Transverse colon (tissue), 4 donors: Measurements from ENCODE around the gene ARFGEF2. TPM values are rescaled to one million over a fixed set of nuclear protein-coding genes. Genes with fewer than 3 reads are reported as not detected.
"Not testable (repeated sequence)": the region's sequence is repeated elsewhere in the genome, so short reads cannot be mapped to it uniquely, and the experiment has no call there.

ENCODE experiments used
- DNase-seq: peaks from one replicate; pipeline ENCODE4 v3.0.0-alpha.2; 2019
- H3K27ac ChIP-seq, 4 donors: fragments of 200-600 bp; sonication (generic); 2 replicates each; pipeline ENCODE4 v1.5.1; 2016 to 2018; ENCODE audit warnings: inconsistent platforms in 4 of 4
- H3K27me3 ChIP-seq: fragments of 200-600 bp; sonication (generic); 2 replicates; pipeline ENCODE4 v1.5.1; 2017; ENCODE audit warnings: inconsistent platforms
- H3K36me3 ChIP-seq, 4 donors: fragments of 200-600 bp; sonication (generic); 2 replicates each; pipeline ENCODE4 v1.5.1; 2017 to 2019; ENCODE audit warnings: inconsistent platforms in 4 of 4
- H3K4me1 ChIP-seq, 4 donors: fragments of 200-600 bp; sonication (generic); 2 replicates each; pipeline ENCODE4 v1.5.1; 2017 to 2020; ENCODE audit warnings: inconsistent platforms in 4 of 4
- H3K4me3 ChIP-seq, 4 donors: fragments of 200-600 bp; sonication (generic); 1 replicate in 1 of 4; 2 replicates in 3 of 4; pipeline versions ENCODE4 v1.5.1 to v1.6.1; 2017 to 2019; ENCODE audit warnings: inconsistent platforms in 4 of 4
- H3K9me3 ChIP-seq, 2 donors: fragments of 200-600 bp; sonication (generic); 2 replicates each; pipeline ENCODE4 v1.5.1; 2017 to 2019; ENCODE audit warnings: inconsistent platforms in 2 of 2
- CTCF ChIP-seq, 5 experiments: fragments of 200-600 bp in 3 of 5; fragments of 450-650 bp in 2 of 5; sonication (generic) in 3 of 5; IDR thresholded peaks; 1 replicate in 2 of 5; 2 replicates in 3 of 5; pipeline ENCODE4 v1.5.1; 2016 to 2017; ENCODE audit warnings: antibody characterized with exemption in 5 of 5, inconsistent platforms in 3 of 5, mild to moderate bottlenecking in 2 of 5, moderate library complexity in 1 of 5
- EP300 ChIP-seq: sonication (generic); formaldehyde crosslinking; IDR thresholded peaks from one replicate; pipeline ENCODE4 v1.6.1; 2017; ENCODE audit warnings: antibody characterized with exemption, low read depth
- POLR2A ChIP-seq: fragments of 450-650 bp; IDR thresholded peaks from one replicate; pipeline ENCODE4 v1.6.1; 2016; ENCODE audit warnings: antibody characterized with exemption, mild to moderate bottlenecking, moderate library complexity
- POLR2AphosphoS5 ChIP-seq, 3 donors: sonication (generic); formaldehyde crosslinking; IDR thresholded peaks; one replicate each; pipeline ENCODE4 v1.6.1; 2016; ENCODE audit warnings: antibody characterized with exemption in 3 of 3
- WGBS, 2 donors: methylation state at CpG; one replicate each; pipeline ENCODE4 v1.1.5; 2018; ENCODE audit warnings: low coverage in 1 of 2; 5-methylcytosine and 5-hydroxymethylcytosine counted together
- in situ Hi-C, 4 donors: fragments of 200-750 bp; cut with MboI; loops; one replicate each; pipeline versions ENCODE4 v1.15.0 to v1.15.1; 2017; ENCODE audit warnings: low sequenced_read_pairs in 3 of 4, low pct_ligation_motif_present in 1 of 4, low pct_unique_long_range_greater_than_20kb in 1 of 4
- intact Hi-C: fragments of 100-400 bp; cut with DNase I; formaldehyde crosslinking; loops from one replicate; pipeline ENCODE4 v1.15.1; 2023; ENCODE audit warnings: low total_unique reads
- total RNA-seq, 4 donors: library from RNA; depleted of rRNA; stranded (reverse); fragments of >200 nt; gene quantifications; one replicate each; pipeline ENCODE4 v1.1.0, GENCODE V29; 2016

ARFGEF2 gene
- total RNA-seq, 4 donors from 2014 or later, result 52.5 to 69.5 (median 68.5) TPM

- intact Hi-C loops, H3K9me3 ChIP-seq, H3K27me3 ChIP-seq, H3K4me3 ChIP-seq, DNase-seq, in situ Hi-C loops, H3K27ac ChIP-seq, H3K36me3 ChIP-seq: not testable (repeated sequence)
- peaks cover 16 to 59% (median 40%) of the 10 kb centered on the region in 4 donors for H3K4me1 ChIP-seq
- 100% methylated on average over 1 to 8 of the region's 30 CpGs for WGBS, 2 donors
These were observed 14.7 kb downstream of the ARFGEF2 start for GRCh38 chr20:48936178-48936577.

GRCh38 chr20:48937674-48938073 lies 16.2 kb downstream of the ARFGEF2 start:
- Histone ChIP-seq H3K4me3 (no peak overlapping the region), H3K27ac (peak overlapping the region in 3 of 4 donors; percentile 29 to 66 (median 59)), H3K4me1 (peaks cover 5 to 44% (median 26%) of the 10 kb centered on the region in 4 donors), H3K36me3 (peaks cover 0 to 10% (median 1%) of the 10 kb centered on the region in 4 donors), H3K9me3 (no peaks in the 10 kb centered on the region), H3K27me3 (no peaks in the 10 kb centered on the region)
- intact Hi-C loops, result no loop called here
- WGBS, 2 donors, result 55 to 67% methylated on average over 1 to 5 of the region's 5 CpGs
- in situ Hi-C loops, result no loop called here
- TF ChIP-seq CTCF (IDR thresholded peaks at IDR 0.05), result no peak
- no peak for TF ChIP-seq EP300
- TF ChIP-seq POLR2A, result no peak
- TF ChIP-seq POLR2AphosphoS5 (IDR thresholded peaks at IDR 0.05), result no peak
- DNase-seq, result no peak

- H3K27ac ChIP-seq, result no peak overlapping the region
- no peaks in the 10 kb centered on the region for H3K9me3 ChIP-seq
- intact Hi-C loops, result no loop called here
- no peaks in the 10 kb centered on the region for H3K27me3 ChIP-seq
- 64 to 66% methylated on average over 4 to 6 of the region's 6 CpGs for WGBS, 2 donors
- H3K4me3 ChIP-seq, result no peak overlapping the region
- peaks cover 5 to 38% (median 20%) of the 10 kb centered on the region in 4 donors for H3K4me1 ChIP-seq
- peaks cover 0 to 19% (median 6%) of the 10 kb centered on the region in 4 donors for H3K36me3 ChIP-seq
- in situ Hi-C loops, result no loop called here
- TF ChIP-seq EP300, result no peak
- no peak for TF ChIP-seq POLR2A
- no peak for TF ChIP-seq CTCF (IDR thresholded peaks at IDR 0.05)
- TF ChIP-seq POLR2AphosphoS5 (IDR thresholded peaks at IDR 0.05), result no peak
- no peak for DNase-seq
These were observed 17.2 kb downstream of the ARFGEF2 start for GRCh38 chr20:48938670-48939069.

- no peak for DNase-seq
- TF ChIP-seq EP300 (no peak), POLR2A (no peak), CTCF (IDR thresholded peaks at IDR 0.05) (no peak), POLR2AphosphoS5 (IDR thresholded peaks at IDR 0.05) (no peak)
- Histone ChIP-seq H3K27me3 (no peaks in the 10 kb centered on the region), H3K9me3 (no peaks in the 10 kb centered on the region), H3K36me3 (peaks cover 0 to 24% (median 6%) of the 10 kb centered on the region in 4 donors), H3K27ac (no peak overlapping the region), H3K4me1 (peaks cover 0 to 27% (median 20%) of the 10 kb centered on the region in 4 donors), H3K4me3 (no peak overlapping the region)
- 50 to 68% methylated on average over 2 of the region's 2 CpGs for whole genome bisulfite sequencing, 2 donors
- in situ Hi-C loops, result no loop called here
- intact Hi-C loops, result no loop called here
These were observed 18.7 kb downstream of the ARFGEF2 start for GRCh38 chr20:48940170-48940569.

GRCh38 chr20:48941467-48941866 lies 20.0 kb downstream of the ARFGEF2 start:
- WGBS, 2 donors, result 53 to 77% methylated on average over 3 to 4 of the region's 4 CpGs

More at GRCh38 chr20:48941467-48941866, 20.0 kb downstream of the ARFGEF2 start:
- peaks cover 0 to 38% (median 30%) of the 10 kb centered on the region in 4 donors for H3K4me1 ChIP-seq
- TF ChIP-seq POLR2A (no peak), POLR2AphosphoS5 (IDR thresholded peaks at IDR 0.05) (no peak), CTCF (IDR thresholded peaks at IDR 0.05) (no peak), EP300 (no peak)
- no peak overlapping the region for H3K27ac ChIP-seq
- in situ Hi-C loops, result no loop called here
- H3K4me3 ChIP-seq, result no peak overlapping the region
- peaks cover 0 to 24% (median 6%) of the 10 kb centered on the region in 4 donors for H3K36me3 ChIP-seq
- no peak for DNase-seq
- intact Hi-C loops, result no loop called here
- H3K9me3 ChIP-seq, result no peaks in the 10 kb centered on the region
- H3K27me3 ChIP-seq, result no peaks in the 10 kb centered on the region
